ENCODE measurements around the gene TNFRSF8.

Gene TNFRSF8

DNA sequence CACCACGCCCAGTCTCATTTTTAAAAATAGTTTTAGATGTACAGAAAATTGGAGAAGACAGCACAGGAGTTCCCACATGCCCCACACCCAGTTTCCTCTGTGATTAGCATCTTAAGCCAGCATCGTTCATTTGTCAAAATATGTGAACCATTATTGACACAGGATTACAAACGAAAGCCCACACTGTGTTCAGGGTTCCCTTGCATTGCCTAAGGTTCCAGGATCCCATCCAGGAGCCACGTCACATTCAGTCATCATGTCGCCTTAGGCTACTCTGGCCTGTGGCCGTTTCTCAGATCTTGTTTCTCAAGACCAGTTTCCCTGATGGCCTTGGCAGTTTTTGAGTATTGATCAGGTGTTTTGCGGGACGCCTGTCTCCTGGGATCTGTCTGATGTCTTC is 69.0 kb downstream of the TNFRSF8 start:
- Histone ChIP-seq H3K27me3 (ENCODE audit: control insufficient read depth, insufficient read depth, low read length) (no peaks in the 10 kb centered on the region), H3K4me1 (ENCODE audit: control insufficient read depth, insufficient read depth, low read length) (no peaks in the 10 kb centered on the region), H3K9ac (ENCODE audit: low read depth, low read length) (no peak overlapping the region), H3K36me3 (ENCODE audit: control insufficient read depth, insufficient read depth, low read length) (peaks cover 3% of the 10 kb centered on the region), H3K9me3 (ENCODE audit: control insufficient read depth, insufficient read depth, low read length) (no peaks in the 10 kb centered on the region), H3K4me3 (ENCODE audit: low read depth, low read length) (no peak overlapping the region)

- Histone ChIP-seq H3K4me1 (ENCODE audit: control insufficient read depth, insufficient read depth, low read length) (no peaks in the 10 kb centered on the region), H3K36me3 (ENCODE audit: control insufficient read depth, insufficient read depth, low read length) (peaks cover 7% of the 10 kb centered on the region), H3K4me3 (ENCODE audit: low read depth, low read length) (no peak overlapping the region), H3K9ac (ENCODE audit: low read depth, low read length) (no peak overlapping the region), H3K27me3 (ENCODE audit: control insufficient read depth, insufficient read depth, low read length) (no peaks in the 10 kb centered on the region), H3K9me3 (ENCODE audit: control insufficient read depth, insufficient read depth, low read length) (no peaks in the 10 kb centered on the region)
Measured at GRCh38 chr1:12134716-12135115, 71.6 kb downstream of the TNFRSF8 start.

DNA sequence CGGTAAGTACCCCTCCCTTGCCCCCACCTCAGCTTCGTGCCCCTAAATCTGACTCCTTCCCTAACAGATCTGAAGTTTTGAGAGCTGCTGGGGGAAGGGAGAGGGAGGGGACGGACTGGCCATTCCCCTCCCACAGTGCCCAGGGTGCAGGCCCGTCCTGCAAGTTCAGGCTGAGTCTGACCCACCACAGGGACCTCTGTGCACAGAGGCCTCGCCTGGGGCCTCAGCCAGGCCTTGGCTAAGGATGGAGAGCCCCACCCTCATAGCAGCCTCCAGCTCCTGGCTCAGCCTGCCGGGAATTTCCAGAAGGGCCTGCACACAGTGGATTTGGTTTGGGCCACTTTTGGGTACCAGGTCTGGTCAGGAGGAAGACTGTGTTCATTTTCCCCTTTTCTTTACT is 72.5 kb downstream of the TNFRSF8 start:
- no peak overlapping the region for H3K4me3 ChIP-seq (ENCODE audit: low read depth, low read length)
- no peaks in the 10 kb centered on the region for H3K27me3 ChIP-seq (ENCODE audit: control insufficient read depth, insufficient read depth, low read length)
- peaks cover 7% of the 10 kb centered on the region for H3K36me3 ChIP-seq (ENCODE audit: control insufficient read depth, insufficient read depth, low read length)

DNA sequence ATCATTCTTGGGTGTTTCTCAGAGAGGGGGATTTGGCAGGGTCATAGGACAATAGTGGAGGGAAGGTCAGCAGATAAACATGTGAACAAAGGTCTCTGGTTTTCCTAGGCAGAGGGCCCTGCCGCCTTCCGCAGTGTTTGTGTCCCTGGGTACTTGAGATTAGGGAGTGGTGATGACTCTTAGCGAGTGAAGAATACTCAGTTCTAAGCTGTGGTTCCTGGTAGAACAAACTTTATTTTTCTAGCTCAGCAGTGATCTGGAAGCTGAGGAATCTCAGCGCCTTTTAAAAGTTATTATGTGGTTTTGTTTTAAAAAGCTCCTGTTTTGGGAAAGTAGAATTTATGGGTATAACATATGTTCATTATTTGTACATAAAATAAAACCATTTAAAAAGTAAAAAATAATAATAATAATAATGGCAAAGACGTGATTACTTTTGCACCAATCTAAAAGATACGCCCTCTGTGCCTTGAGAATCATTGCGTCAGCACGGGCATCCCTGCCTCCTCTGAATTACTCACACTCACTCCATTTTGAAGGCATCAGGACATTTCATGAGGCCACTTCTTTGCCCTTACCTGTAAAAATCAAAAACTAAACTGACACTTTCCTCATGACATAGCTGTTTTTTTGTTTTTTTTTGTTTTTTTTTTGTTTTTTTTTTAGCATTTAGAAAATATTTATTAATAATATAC is 74.0 kb downstream of the TNFRSF8 start:
- Histone ChIP-seq H3K4me1 (ENCODE audit: control insufficient read depth, insufficient read depth, low read length) (no peaks in the 10 kb centered on the region), H3K27me3 (ENCODE audit: control insufficient read depth, insufficient read depth, low read length) (no peaks in the 10 kb centered on the region), H3K9ac (ENCODE audit: low read depth, low read length) (no peak overlapping the region), H3K4me3 (ENCODE audit: low read depth, low read length) (no peak overlapping the region), H3K36me3 (ENCODE audit: control insufficient read depth, insufficient read depth, low read length) (peaks cover 7% of the 10 kb centered on the region), H3K9me3 (ENCODE audit: control insufficient read depth, insufficient read depth, low read length) (no peaks in the 10 kb centered on the region)

More for the DNA sequence above, 72.5 kb downstream of the TNFRSF8 start:
- Histone ChIP-seq H3K9me3 (ENCODE audit: control insufficient read depth, insufficient read depth, low read length) (no peaks in the 10 kb centered on the region), H3K9ac (ENCODE audit: low read depth, low read length) (no peak overlapping the region), H3K4me1 (ENCODE audit: control insufficient read depth, insufficient read depth, low read length) (no peaks in the 10 kb centered on the region)

GRCh38 chr1:12138196-12139168 is 75.4 kb downstream of the TNFRSF8 start:
- no peaks in the 10 kb centered on the region for H3K27me3 ChIP-seq (ENCODE audit: control insufficient read depth, insufficient read depth, low read length)
- no peaks in the 10 kb centered on the region for H3K4me1 ChIP-seq (ENCODE audit: control insufficient read depth, insufficient read depth, low read length)
- H3K9ac ChIP-seq (ENCODE audit: low read depth, low read length): no peak overlapping the region
- H3K36me3 ChIP-seq (ENCODE audit: control insufficient read depth, insufficient read depth, low read length): peaks cover 15% of the 10 kb centered on the region
- no peaks in the 10 kb centered on the region for H3K9me3 ChIP-seq (ENCODE audit: control insufficient read depth, insufficient read depth, low read length)
- no peak overlapping the region for H3K4me3 ChIP-seq (ENCODE audit: low read depth, low read length)

DNA sequence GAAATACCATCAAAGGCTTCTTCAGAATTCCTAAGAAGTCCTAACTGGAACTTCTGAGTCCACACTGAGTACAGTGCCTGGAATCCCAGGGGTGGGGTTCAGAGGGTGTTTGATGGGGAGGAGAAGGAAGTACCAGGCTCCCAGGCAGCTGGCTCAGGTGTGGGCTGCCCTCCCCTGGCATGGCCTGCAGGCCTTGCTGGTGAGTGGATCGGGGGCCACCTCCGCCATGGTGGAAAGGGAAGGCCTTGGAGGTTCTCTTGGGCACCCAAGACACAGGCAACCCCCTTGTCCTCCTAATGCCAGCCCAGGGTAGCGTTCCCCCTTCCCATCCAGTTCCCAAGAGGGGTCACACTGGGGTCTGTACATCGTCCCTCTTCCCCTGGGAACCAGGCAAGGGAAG is 76.9 kb downstream of the TNFRSF8 start:
- Histone ChIP-seq H3K9ac (ENCODE audit: low read depth, low read length) (no peak overlapping the region), H3K4me1 (ENCODE audit: control insufficient read depth, insufficient read depth, low read length) (no peaks in the 10 kb centered on the region), H3K4me3 (ENCODE audit: low read depth, low read length) (no peak overlapping the region), H3K9me3 (ENCODE audit: control insufficient read depth, insufficient read depth, low read length) (no peaks in the 10 kb centered on the region), H3K27me3 (ENCODE audit: control insufficient read depth, insufficient read depth, low read length) (no peaks in the 10 kb centered on the region), H3K36me3 (ENCODE audit: control insufficient read depth, insufficient read depth, low read length) (peaks cover 17% of the 10 kb centered on the region)

GRCh38 chr1:12140515-12141162 is 77.5 kb downstream of the TNFRSF8 start:
- Histone ChIP-seq H3K4me3 (ENCODE audit: low read depth, low read length) (no peak overlapping the region), H3K27me3 (ENCODE audit: control insufficient read depth, insufficient read depth, low read length) (no peaks in the 10 kb centered on the region), H3K9ac (ENCODE audit: low read depth, low read length) (no peak overlapping the region), H3K4me1 (ENCODE audit: control insufficient read depth, insufficient read depth, low read length) (no peaks in the 10 kb centered on the region), H3K9me3 (ENCODE audit: control insufficient read depth, insufficient read depth, low read length) (no peaks in the 10 kb centered on the region), H3K36me3 (ENCODE audit: control insufficient read depth, insufficient read depth, low read length) (peaks cover 17% of the 10 kb centered on the region)

DNA sequence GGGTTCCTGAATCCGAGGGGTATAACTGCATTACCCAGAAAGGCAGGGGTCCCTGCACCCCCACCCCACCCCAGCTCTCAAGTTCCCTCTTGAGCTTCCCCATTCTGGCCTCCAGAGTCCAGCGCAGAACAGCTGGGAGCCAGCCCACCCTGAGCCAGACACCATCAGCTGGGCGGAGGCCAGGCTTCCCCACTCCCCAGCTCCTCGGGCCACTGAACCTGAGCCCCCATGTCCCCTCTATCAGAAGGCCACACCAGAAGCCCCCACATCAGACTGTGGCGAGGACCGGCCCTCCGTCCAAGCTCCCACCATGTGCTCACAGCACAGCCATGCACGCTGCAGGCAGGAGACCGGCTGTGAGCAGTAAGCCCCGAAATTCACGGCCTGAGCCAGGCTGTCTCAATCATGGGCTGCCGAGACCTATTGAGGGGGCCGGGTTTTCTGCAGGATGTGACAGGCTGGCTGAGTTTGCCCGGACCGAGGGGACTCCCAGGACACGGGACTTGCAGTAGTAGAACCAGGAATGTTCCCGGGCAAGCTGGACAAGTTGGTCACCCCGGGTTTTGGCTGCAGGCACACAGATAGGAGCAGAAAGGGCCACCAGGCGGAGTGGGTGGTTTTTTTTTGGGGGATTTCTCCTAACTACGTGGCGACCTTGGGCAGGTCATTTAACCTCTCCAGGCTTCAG is 78.2 kb downstream of the TNFRSF8 start:
- Histone ChIP-seq H3K4me3 (ENCODE audit: low read depth, low read length) (no peak overlapping the region), H3K27me3 (ENCODE audit: control insufficient read depth, insufficient read depth, low read length) (no peaks in the 10 kb centered on the region), H3K36me3 (ENCODE audit: control insufficient read depth, insufficient read depth, low read length) (peaks cover 17% of the 10 kb centered on the region), H3K4me1 (ENCODE audit: control insufficient read depth, insufficient read depth, low read length) (no peaks in the 10 kb centered on the region), H3K9me3 (ENCODE audit: control insufficient read depth, insufficient read depth, low read length) (no peaks in the 10 kb centered on the region), H3K9ac (ENCODE audit: low read depth, low read length) (peak overlapping the region; percentile 16)

- no peak overlapping the region for H3K9ac ChIP-seq (ENCODE audit: low read depth, low read length)
- H3K4me1 ChIP-seq (ENCODE audit: control insufficient read depth, insufficient read depth, low read length): peaks cover 2% of the 10 kb centered on the region
- peaks cover 17% of the 10 kb centered on the region for H3K36me3 ChIP-seq (ENCODE audit: control insufficient read depth, insufficient read depth, low read length)
- H3K4me3 ChIP-seq (ENCODE audit: low read depth, low read length): no peak overlapping the region
- no peaks in the 10 kb centered on the region for H3K27me3 ChIP-seq (ENCODE audit: control insufficient read depth, insufficient read depth, low read length)
- H3K9me3 ChIP-seq (ENCODE audit: control insufficient read depth, insufficient read depth, low read length): no peaks in the 10 kb centered on the region
Measured at GRCh38 chr1:12142141-12142823, 79.2 kb downstream of the TNFRSF8 start.

DNA sequence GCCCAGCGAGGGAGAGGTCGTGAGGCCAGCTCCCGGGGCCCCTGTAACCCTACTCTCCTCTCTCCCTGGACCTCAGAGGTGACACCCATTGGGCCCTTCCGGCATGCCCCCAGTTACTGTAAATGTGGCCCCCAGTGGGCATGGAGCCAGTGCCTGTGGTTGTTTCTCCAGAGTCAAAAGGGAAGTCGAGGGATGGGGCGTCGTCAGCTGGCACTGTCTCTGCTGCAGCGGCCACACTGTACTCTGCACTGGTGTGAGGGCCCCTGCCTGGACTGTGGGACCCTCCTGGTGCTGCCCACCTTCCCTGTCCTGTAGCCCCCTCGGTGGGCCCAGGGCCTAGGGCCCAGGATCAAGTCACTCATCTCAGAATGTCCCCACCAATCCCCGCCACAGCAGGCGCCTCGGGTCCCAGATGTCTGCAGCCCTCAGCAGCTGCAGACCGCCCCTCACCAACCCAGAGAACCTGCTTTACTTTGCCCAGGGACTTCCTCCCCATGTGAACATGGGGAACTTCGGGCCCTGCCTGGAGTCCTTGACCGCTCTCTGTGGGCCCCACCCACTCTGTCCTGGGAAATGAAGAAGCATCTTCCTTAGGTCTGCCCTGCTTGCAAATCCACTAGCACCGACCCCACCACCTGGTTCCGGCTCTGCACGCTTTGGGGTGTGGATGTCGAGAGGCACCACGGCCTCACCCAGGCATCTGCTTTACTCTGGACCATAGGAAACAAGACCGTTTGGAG is 80.0 kb downstream of the TNFRSF8 start:
- H3K9ac ChIP-seq (ENCODE audit: low read depth, low read length): no peak overlapping the region
- no peak overlapping the region for H3K4me3 ChIP-seq (ENCODE audit: low read depth, low read length)
- H3K9me3 ChIP-seq (ENCODE audit: control insufficient read depth, insufficient read depth, low read length): no peaks in the 10 kb centered on the region
- H3K27me3 ChIP-seq (ENCODE audit: control insufficient read depth, insufficient read depth, low read length): no peaks in the 10 kb centered on the region
- peaks cover 2% of the 10 kb centered on the region for H3K4me1 ChIP-seq (ENCODE audit: control insufficient read depth, insufficient read depth, low read length)
- peaks cover 17% of the 10 kb centered on the region for H3K36me3 ChIP-seq (ENCODE audit: control insufficient read depth, insufficient read depth, low read length)
